SJCRH30 (cell line): ENCODE results near the gene DIS3L2. TPM values are rescaled to one million over a fixed set of nuclear protein-coding genes. Genes with fewer than 3 reads are reported as not detected.
"Not testable (repeated sequence)": the region's sequence is repeated elsewhere in the genome, so short reads cannot be mapped to it uniquely, and the experiment has no call there.

Source experiments
- DNase-seq, 2 experiments: peaks; one replicate each; pipeline ENCODE4 v3.0.0-alpha.2; 2015 to 2020
- H3K27ac ChIP-seq: fragments of 250-450 bp; sonication (Bioruptor Pico); 2 replicates; pipeline ENCODE4 v1.5.1; 2020; ENCODE audit warnings: mild to moderate bottlenecking, moderate library complexity
- H3K27me3 ChIP-seq: fragments of 250-450 bp; sonication (Bioruptor Pico); 2 replicates; pipeline ENCODE4 v1.5.1; 2020; ENCODE audit warnings: mild to moderate bottlenecking, moderate library complexity
- H3K36me3 ChIP-seq: fragments of 250-450 bp; sonication (Bioruptor Pico); 2 replicates; pipeline ENCODE4 v1.5.1; 2020; ENCODE audit warnings: mild to moderate bottlenecking, moderate library complexity
- H3K4me1 ChIP-seq: fragments of 250-450 bp; sonication (Bioruptor Pico); 2 replicates; pipeline ENCODE4 v1.5.1; 2020; ENCODE audit warnings: mild to moderate bottlenecking, moderate library complexity
- H3K4me3 ChIP-seq: fragments of 250-450 bp; sonication (Bioruptor Pico); 2 replicates; pipeline ENCODE4 v1.5.1; 2020; ENCODE audit warnings: mild to moderate bottlenecking, moderate library complexity
- H3K9me3 ChIP-seq: fragments of 250-450 bp; sonication (Bioruptor Pico); replicated peaks from 2 replicates; pipeline ENCODE4 v1.5.1; 2020; ENCODE audit warnings: mild to moderate bottlenecking, moderate library complexity
- total RNA-seq: library from RNA; depleted of rRNA; stranded (reverse); fragments of >200 nt; shearing (Covaris generic); gene quantifications from 2 replicates; pipeline ENCODE4 v1.2.3, GENCODE V29; 2014

DIS3L2 gene
- total RNA-seq, 1 experiment from 2014 or later = 33.2 TPM

- no peak overlapping the region for H3K4me3 ChIP-seq
- no peak for DNase-seq
- no peaks in the 10 kb centered on the region for H3K27me3 ChIP-seq
- H3K9me3 ChIP-seq = peaks cover 17% of the 10 kb centered on the region
- H3K4me1 ChIP-seq = no peaks in the 10 kb centered on the region; the same call in 1 of the 2 replicates
- peaks cover 4% of the 10 kb centered on the region; the same call in 1 of the 2 replicates for H3K36me3 ChIP-seq
- H3K27ac ChIP-seq = no peak overlapping the region
Observed at GRCh38 chr2:232097758-232098157, 136.2 kb downstream of the DIS3L2 start.

GRCh38 chr2:232102380-232102779 is 140.9 kb downstream of the DIS3L2 start:
- Histone ChIP-seq H3K27me3 (no peaks in the 10 kb centered on the region), H3K36me3 (no peaks in the 10 kb centered on the region)
- DNase-seq = no peak

GRCh38 chr2:232103140-232103737 is 141.7 kb downstream of the DIS3L2 start:
- Histone ChIP-seq H3K36me3 (no peaks in the 10 kb centered on the region), H3K27ac (no peak overlapping the region), H3K4me1 (no peaks in the 10 kb centered on the region), H3K9me3 (no peaks in the 10 kb centered on the region; the same call in 1 of the 2 replicates), H3K27me3 (no peaks in the 10 kb centered on the region), H3K4me3 (no peak overlapping the region)
- DNase-seq = no peak

More at GRCh38 chr2:232102380-232102779, 140.9 kb downstream of the DIS3L2 start:
- no peaks in the 10 kb centered on the region; the same call in 1 of the 2 replicates for H3K9me3 ChIP-seq
- no peak overlapping the region for H3K4me3 ChIP-seq
- no peak overlapping the region for H3K27ac ChIP-seq
- H3K4me1 ChIP-seq = no peaks in the 10 kb centered on the region; the same call in 1 of the 2 replicates

GRCh38 chr2:232104076-232104646 is 142.6 kb downstream of the DIS3L2 start:
- no peak for DNase-seq
- H3K9me3 ChIP-seq = no peaks in the 10 kb centered on the region; the same call in 1 of the 2 replicates
- no peak overlapping the region for H3K4me3 ChIP-seq
- H3K4me1 ChIP-seq = no peaks in the 10 kb centered on the region
- H3K36me3 ChIP-seq = no peaks in the 10 kb centered on the region
- no peaks in the 10 kb centered on the region for H3K27me3 ChIP-seq
- H3K27ac ChIP-seq = no peak overlapping the region

GRCh38 chr2:232111551-232111950 is 150.0 kb downstream of the DIS3L2 start:
- no peak overlapping the region for H3K4me3 ChIP-seq

GRCh38 chr2:232113821-232114220 is 152.3 kb downstream of the DIS3L2 start:
- Histone ChIP-seq H3K4me1 (no peaks in the 10 kb centered on the region), H3K36me3 (peaks cover 2% of the 10 kb centered on the region; the same call in 1 of the 2 replicates), H3K27me3 (no peaks in the 10 kb centered on the region), H3K9me3 (no peaks in the 10 kb centered on the region), H3K4me3 (no peak overlapping the region), H3K27ac (no peak overlapping the region)
- no peak for DNase-seq

More at GRCh38 chr2:232111551-232111950, 150.0 kb downstream of the DIS3L2 start:
- H3K27ac ChIP-seq = no peak overlapping the region
- DNase-seq = no peak
- H3K9me3 ChIP-seq = no peaks in the 10 kb centered on the region
- no peaks in the 10 kb centered on the region for H3K4me1 ChIP-seq
- H3K36me3 ChIP-seq = peaks cover 2% of the 10 kb centered on the region; the same call in 1 of the 2 replicates
- no peaks in the 10 kb centered on the region for H3K27me3 ChIP-seq

- not testable (repeated sequence) for H3K36me3 ChIP-seq, H3K9me3 ChIP-seq, DNase-seq, H3K4me3 ChIP-seq, H3K27ac ChIP-seq, H3K4me1 ChIP-seq, H3K27me3 ChIP-seq
Observed at GRCh38 chr2:232115728-232116361, 154.3 kb downstream of the DIS3L2 start.

- Histone ChIP-seq H3K4me3 (no peak overlapping the region), H3K4me1 (no peaks in the 10 kb centered on the region), H3K9me3 (no peaks in the 10 kb centered on the region)
Observed at GRCh38 chr2:232116852-232117251, 155.3 kb downstream of the DIS3L2 start.

GRCh38 chr2:232117413-232117812 is 155.9 kb downstream of the DIS3L2 start:
- Histone ChIP-seq H3K36me3 (no peaks in the 10 kb centered on the region; the same call in 1 of the 2 replicates), H3K27ac (no peak overlapping the region), H3K4me3 (no peak overlapping the region), H3K27me3 (no peaks in the 10 kb centered on the region), H3K4me1 (no peaks in the 10 kb centered on the region), H3K9me3 (no peaks in the 10 kb centered on the region)
- DNase-seq = no peak

More at GRCh38 chr2:232116852-232117251, 155.3 kb downstream of the DIS3L2 start:
- no peaks in the 10 kb centered on the region; the same call in 1 of the 2 replicates for H3K36me3 ChIP-seq
- no peak for DNase-seq
- no peaks in the 10 kb centered on the region for H3K27me3 ChIP-seq
- no peak overlapping the region for H3K27ac ChIP-seq

GRCh38 chr2:232120911-232121310 is 159.4 kb downstream of the DIS3L2 start:
- Histone ChIP-seq H3K4me3 (no peak overlapping the region), H3K9me3 (0 out of 2 replicates have a peak, but pooled peaks cover 3% of the 10 kb centered on the region), H3K36me3 (peaks cover 2% of the 10 kb centered on the region; the same call in 1 of the 2 replicates), H3K4me1 (no peaks in the 10 kb centered on the region), H3K27me3 (no peaks in the 10 kb centered on the region), H3K27ac (no peak overlapping the region)
- DNase-seq = no peak

GRCh38 chr2:232124309-232124708 is 162.8 kb downstream of the DIS3L2 start:
- Histone ChIP-seq H3K4me1 (no peaks in the 10 kb centered on the region), H3K9me3 (0 out of 2 replicates have a peak, but pooled peaks cover 3% of the 10 kb centered on the region), H3K27ac (no peak overlapping the region), H3K4me3 (no peak overlapping the region), H3K27me3 (no peaks in the 10 kb centered on the region), H3K36me3 (0 out of 2 replicates have a peak, but pooled peaks cover 2% of the 10 kb centered on the region)
- no peak for DNase-seq

- no peak for DNase-seq
- Histone ChIP-seq H3K4me3 (no peak overlapping the region), H3K9me3 (0 out of 2 replicates have a peak, but pooled peaks cover 3% of the 10 kb centered on the region), H3K27ac (no peak overlapping the region), H3K27me3 (no peaks in the 10 kb centered on the region), H3K36me3 (0 out of 2 replicates have a peak, but pooled peaks cover 2% of the 10 kb centered on the region), H3K4me1 (no peaks in the 10 kb centered on the region)
Observed at GRCh38 chr2:232126301-232127099, 165.0 kb downstream of the DIS3L2 start.

GRCh38 chr2:232129483-232129882 is 168.0 kb downstream of the DIS3L2 start:
- Histone ChIP-seq H3K27ac (no peak overlapping the region), H3K27me3 (no peaks in the 10 kb centered on the region), H3K36me3 (peaks cover 8% of the 10 kb centered on the region), H3K9me3 (no peaks in the 10 kb centered on the region), H3K4me3 (no peak overlapping the region), H3K4me1 (no peaks in the 10 kb centered on the region)
- DNase-seq = no peak

- H3K36me3 ChIP-seq = peaks cover 8% of the 10 kb centered on the region
- no peaks in the 10 kb centered on the region for H3K27me3 ChIP-seq
- no peak overlapping the region for H3K27ac ChIP-seq
- no peaks in the 10 kb centered on the region for H3K9me3 ChIP-seq
- peaks cover under 1% of the 10 kb centered on the region; the same call in 1 of the 2 replicates for H3K4me1 ChIP-seq
- no peak overlapping the region for H3K4me3 ChIP-seq
- no peak for DNase-seq
Observed at GRCh38 chr2:232132181-232132580, 170.7 kb downstream of the DIS3L2 start.
